GM12801 (cell line): ENCODE results near the gene ATOH8.

Source experiments
- CTCF ChIP-seq: IDR thresholded peaks from one replicate; pipeline ENCODE4 v1.5.1; 2011; ENCODE audit warnings: control low read depth; ENCODE audit not compliant: insufficient read length; ENCODE audit errors: extremely low read depth

Gene ATOH8

GRCh38 chr2:85760872-85761271 is 7.1 kb downstream of the ATOH8 start:
- TF ChIP-seq CTCF, result no peak

GRCh38 chr2:85761512-85761944 is 7.7 kb downstream of the ATOH8 start:
- no peak for TF ChIP-seq CTCF

GRCh38 chr2:85761946-85762345 is 8.2 kb downstream of the ATOH8 start:
- TF ChIP-seq CTCF, result no peak

GRCh38 chr2:85763132-85763531 is 9.3 kb downstream of the ATOH8 start:
- TF ChIP-seq CTCF, result no peak

GRCh38 chr2:85763831-85764230 is 10.0 kb downstream of the ATOH8 start:
- TF ChIP-seq CTCF, result no peak

- TF ChIP-seq CTCF, result no peak
Observed at GRCh38 chr2:85765081-85765731, 11.4 kb downstream of the ATOH8 start.

GRCh38 chr2:85766229-85766628 is 12.4 kb downstream of the ATOH8 start:
- no peak for TF ChIP-seq CTCF
